DMS53 treated with DMSO at 0.1 percent for 48 hours (cell line): ENCODE results near the gene UQCRC1.

Source experiments
- DNase-seq: peaks from one replicate; lab custom pipeline; 2025; ENCODE audit not compliant: unreplicated experiment; lab: John Stamatoyannopoulos, UW

The UQCRC1 gene

DNA sequence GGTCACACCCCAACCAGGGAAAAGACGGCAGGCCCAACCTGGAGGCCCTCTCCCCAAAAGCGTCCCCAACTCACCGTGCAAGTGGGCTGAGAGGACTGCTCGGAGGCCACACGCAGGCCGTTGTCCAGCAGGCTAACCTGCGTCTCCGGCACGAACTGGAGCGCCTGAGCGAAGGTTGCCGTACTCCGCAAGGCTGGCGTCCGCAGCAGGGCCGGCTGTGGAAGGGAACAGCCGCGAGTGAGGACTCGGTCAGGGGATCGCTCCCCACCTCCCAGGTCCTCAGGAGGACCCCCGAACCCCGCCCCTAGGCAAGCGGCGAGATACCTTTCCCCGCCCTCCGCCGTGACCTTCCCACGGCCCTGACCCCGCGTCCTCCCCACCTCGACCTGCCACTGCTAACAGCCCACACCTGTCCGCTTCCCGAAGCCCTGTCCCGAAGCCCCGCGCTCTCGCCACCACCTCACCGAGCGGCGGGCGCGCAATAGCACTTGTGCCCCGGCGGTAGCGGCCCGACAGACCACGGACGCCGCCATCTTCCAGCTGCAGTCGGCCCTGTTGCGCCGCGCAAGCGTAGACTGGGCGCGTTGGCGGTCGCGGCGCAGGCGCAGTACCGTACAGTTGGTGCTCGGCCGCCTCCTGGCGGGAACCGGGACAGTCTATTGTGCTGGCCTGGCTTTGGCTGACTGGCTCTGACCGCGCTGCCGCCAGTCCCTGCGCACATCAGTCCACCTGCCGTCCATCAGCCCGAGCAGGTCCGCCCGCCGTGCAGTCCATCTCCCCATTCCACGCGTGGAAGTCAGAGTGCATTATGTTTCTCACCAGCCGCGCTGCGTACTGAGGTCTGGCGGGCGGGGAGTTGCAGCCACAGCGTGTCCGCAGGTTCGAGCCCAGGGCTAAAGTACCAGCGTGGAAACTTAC is at the start of gene UQCRC1:
Gene UQCRC1 (minus strand): TSS at position 559 of the 918 bp plus-strand sequence. CDS start 26 bp downstream, at position 533.
- peak; percentile 34 for DNase-seq

DNA sequence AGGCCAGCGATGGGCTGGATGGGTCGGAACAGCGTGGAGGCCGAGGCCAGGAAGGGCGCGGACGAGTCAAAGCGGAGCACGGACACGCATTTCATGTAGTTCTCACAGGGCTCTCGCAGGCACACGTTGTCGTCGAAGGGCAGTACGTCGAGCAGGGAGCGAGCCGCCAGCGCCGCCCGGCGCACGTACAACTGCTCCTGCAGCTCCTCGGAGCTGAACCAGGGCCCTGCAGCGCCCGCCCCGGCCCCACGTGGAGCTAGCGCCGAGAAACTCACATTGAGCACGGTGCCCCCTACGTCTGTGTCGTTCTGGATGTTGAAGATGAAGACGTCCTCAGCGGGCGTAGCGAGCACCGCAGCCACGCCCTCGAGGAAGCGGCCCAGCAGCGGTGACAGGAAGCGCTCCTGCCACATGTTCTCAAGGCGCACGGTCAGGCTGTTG is 47.4 kb upstream of the UQCRC1 start:
- no peak for DNase-seq

DNA sequence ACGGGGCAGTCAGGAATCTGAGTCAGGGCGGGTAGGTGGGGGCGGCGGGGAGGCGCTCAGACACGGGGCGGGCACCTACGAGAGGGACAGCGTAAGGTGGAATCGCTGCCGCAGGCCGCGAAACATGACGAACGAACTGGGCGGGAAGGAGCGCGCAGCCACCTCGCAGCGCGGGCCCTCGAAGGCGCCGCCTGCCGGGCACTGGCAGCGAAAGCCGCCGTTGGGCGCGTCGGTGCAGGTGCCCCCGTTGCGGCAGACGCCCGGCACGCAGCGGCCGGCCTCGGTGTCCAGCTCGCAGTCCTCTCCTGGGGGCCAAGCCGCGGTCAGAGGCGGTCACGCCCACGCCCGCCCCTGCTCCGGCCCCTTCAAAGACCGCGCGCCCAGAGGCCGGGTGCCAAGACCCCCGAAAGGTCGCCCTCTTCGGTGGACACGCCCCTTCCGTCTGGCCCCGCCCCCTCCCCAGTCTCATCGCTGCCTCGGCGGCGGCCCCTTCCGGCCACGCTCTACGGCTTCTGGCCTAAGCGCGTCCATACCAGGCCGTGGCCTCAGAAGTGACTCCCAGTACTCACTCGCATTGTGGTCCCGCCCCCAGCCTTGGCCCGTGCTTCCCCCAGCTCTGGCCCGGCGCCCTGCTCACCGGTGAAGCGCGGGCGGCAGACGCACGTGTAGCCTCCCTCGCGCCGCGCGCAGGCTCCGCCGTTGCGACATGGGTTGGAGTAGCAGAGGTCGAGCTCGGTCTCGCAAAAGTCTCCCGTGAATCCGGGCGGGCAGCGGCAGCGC is 46.8 kb upstream of the UQCRC1 start:
- no peak for DNase-seq

DNA sequence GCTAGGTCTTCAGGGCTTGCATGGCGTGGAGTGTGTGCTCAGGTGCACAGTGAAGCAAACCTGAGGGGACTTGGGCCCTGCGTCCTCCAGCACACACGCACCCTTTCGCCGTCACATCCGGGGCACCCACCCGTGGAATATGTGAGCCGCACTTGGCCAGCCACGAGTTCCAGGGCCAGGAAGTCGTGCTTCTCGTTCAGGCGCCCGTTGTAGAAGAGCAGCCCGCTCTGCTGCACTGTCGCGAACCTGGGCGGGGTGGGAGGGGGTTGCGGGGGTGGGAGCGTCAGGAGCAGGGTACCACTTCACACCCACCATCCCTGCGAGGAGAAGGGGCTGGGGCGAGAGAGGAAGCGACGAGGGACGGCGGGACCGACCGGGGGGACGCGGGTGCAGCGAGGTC is 46.2 kb upstream of the UQCRC1 start:
- DNase-seq, result no peak

DNA sequence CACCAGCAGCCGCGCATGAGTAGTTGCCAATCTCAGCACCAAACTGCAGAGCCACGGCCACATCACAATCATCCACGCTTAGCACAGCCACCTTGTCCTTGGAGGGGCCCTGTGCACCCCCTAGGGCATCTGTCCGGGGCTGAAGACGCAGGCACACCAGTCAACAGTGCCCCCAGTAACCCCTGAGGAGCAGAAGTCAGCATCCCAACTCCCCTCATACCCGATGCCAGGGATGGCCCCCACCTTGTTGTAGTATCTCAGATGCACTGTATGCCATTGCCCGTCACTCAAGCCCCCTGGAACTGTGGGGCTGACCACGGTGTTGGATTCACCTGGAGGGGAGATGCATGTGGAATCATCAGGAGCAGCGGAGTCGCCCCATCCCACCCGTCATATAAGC is 45.6 kb upstream of the UQCRC1 start:
- no peak for DNase-seq

DNA sequence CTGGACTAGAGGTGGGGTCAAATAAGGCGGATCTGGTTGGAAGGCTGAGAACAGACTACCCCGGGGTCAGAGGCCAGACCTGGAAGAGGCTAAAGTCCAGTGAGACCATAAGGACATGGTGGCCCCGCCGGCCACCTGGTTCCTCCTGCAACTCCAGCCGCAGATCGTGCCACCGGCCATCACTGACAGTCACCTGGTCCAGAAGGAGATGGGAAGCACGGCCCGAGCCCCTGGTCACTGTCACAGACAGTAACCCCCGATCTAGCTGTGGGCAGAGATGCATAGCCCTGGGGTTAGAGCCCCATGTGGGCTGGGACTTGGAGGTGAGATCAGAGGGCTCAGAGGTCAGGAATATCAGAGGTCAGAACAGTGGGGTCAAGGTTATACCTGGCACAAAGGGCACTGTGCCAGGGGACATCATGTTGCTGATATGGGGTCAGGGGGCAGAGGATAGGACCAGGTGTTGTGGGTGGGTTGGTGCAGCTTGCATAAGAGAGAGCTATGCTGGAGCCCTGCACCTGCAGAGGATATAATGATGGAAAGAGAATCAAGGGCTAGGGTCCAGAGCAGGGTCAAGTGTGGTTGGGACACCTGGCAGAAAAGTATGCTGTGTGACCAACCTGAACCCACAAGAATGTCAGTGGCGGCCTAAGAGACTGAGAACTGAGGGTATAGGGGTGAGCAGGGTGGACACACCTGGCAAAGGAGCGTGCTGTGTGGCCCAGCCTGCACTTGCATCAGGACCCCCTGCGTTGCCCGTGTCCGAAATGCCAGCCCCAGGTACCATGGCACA is 43.7 kb upstream of the UQCRC1 start:
- no peak for DNase-seq

DNA sequence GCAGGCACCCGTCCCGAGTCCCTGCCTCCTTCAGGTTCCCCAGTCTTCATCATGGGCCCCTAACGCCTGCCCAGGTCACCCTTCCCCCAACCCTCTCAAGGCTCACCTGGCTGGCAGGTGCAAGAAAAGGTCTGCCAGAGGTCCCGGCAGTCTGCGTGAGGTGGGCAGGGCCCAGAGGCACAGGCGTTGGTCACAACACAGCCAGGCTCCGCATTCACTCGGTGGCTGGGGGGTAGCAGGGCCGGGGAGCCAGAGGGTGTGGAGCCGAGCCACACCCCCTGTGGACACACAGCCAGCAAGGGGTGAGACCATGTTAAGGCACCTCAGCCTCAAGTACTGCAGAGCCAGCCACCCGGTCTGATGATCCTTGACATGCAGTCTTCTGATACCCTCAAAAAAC is 42.3 kb upstream of the UQCRC1 start:
- DNase-seq, result no peak

DNA sequence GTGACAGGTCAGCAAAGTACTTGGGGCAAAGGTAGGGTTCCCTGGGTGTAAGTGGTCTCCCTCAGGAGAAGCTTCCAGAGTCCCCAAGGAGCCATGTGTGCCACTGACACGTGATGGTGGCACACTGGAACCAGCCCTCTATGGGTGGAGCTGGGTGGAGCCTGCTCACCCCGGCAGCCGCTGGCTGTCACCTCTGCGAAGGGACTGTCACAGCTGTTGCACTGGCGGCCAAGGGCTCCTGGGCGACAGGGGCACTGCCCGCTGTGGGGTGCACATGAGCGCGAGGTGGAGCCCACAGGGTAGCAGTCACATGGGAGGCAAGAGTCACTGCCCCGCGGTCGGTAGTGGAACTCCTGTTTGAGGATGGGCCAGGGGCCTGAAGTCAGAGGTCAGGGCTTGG is 41.3 kb upstream of the UQCRC1 start:
- DNase-seq, result no peak

DNA sequence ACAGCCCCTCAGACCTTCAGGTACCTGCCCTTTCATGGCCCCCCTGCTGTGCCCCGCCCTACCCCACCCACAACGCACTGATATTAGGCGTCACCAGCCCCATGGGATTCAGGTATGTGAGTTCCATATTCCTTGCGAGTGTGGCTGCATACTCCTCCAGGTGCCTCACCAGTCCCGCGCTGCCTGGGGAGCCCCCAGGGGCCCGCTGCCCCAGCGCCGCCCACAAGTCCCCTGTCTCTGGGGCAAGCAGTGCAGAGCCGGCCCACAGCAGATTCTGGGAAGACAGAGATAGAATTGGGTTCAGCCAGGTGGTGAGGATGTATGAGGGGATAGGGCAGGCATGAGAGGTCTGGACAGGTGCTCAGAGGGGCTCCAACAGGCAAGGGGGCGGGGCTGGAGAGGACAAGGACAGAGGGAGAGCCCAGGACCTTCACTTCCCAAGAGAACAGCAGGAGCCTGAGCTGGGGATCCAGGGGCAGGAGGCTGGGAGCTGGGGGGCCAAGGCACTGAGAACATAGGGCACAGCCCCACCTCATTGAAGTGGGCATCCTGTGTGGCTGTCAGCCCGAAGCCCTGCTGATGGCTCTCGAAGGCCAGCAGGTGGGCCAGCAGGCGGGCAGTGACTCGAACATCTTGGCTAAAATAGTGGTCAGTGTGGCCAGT is 38.9 kb upstream of the UQCRC1 start:
- no peak for DNase-seq

DNA sequence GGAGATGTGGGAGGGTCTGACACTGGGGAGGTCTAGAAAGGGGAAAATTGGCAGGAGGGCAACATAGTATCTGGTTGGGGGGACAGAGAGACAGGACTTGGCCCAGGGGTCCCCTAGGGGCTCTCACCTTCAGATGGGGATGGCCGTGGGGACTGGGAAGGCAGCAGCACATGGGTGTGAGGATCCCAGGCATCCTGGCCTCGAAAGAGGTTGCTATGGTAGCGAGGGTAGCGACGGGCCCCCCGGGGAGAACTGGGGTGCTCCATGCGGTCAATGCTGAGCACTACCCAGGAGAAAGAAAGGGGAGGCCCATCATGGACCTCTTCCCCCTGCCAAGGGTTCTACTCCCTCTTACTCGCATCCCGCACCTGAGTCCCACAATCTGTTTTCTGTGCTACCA is 38.3 kb upstream of the UQCRC1 start:
- DNase-seq, result no peak

DNA sequence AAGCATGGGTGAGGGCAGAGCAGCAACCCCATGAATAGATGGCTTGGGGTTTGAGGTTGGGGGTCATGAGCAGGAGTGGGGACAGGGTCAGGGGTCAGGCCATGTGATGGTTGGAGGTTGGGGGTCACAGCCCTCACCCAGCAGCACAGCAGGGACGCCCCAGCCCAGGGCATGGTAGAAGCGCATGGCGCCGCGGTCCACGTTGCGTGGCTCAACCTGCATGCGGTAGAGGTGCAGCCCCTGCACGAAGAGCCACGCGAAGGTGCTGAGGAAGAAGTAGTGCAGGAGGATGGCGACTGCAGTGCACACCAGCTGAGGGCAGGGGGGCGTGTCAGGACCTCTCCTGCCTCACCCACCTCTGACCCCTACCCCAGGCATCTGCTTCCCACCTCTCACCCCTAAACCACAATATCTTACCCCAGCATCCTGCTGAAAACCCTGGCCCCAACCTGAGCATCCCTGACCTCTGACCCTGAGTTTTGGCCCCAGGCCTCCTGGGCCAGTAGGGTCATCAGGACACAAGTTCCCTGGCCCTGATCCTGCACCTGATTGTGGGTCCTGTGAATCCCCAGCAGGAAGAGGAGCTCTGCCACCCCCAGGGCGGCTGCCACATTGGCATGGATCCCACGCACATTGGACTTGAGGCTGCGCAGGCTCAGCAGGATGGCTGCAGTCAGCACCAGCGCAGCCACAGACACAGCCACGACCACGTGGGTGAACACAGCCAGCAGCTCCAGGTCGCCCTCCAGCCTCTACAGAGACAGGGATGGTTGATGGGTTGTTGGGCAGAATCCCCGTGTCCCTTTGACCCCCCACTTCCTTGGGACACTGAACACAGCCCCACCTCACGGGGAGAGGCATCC is 35.7 kb upstream of the UQCRC1 start:
- no peak for DNase-seq

DNA sequence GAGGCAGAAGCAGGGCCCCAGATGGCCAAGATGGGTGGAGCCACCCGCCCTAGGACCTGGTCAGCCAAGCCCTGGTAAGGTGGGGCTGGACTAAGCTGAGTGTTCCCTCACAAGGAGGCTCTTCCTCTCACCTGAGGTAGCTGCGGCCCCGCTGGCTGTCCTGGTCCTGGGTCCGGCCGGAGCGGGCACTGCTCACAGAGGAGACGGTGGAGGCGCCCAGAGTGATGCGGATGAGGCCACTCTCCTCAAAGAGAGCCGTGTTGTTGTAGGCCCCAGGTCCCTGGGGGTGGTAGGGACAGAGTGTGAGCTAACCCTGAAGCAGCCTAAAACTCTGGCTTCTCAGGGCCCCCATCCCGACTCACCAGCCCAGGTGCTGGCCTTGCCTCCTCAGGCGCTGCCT is 33.2 kb upstream of the UQCRC1 start:
- no peak for DNase-seq

DNA sequence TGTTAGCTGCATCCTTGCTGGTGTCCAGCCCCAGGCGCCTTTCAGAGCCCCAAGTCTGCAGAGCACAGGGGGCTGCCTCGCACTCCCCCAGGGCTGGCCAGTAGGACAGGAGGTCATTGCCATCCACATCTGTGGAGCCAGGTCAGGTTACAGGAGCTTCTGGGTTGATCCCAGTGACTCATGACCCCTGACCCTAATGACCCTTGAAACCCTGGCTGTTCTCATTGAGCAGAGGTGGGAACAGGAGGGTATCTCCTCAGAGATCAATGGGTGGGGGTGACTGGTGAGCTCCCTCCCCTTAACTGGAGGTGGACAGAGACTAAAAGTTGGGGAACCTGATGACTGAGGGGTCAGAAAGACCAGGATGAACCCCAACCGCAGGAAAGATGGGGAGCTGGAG is 31.9 kb upstream of the UQCRC1 start:
- no peak for DNase-seq

DNA sequence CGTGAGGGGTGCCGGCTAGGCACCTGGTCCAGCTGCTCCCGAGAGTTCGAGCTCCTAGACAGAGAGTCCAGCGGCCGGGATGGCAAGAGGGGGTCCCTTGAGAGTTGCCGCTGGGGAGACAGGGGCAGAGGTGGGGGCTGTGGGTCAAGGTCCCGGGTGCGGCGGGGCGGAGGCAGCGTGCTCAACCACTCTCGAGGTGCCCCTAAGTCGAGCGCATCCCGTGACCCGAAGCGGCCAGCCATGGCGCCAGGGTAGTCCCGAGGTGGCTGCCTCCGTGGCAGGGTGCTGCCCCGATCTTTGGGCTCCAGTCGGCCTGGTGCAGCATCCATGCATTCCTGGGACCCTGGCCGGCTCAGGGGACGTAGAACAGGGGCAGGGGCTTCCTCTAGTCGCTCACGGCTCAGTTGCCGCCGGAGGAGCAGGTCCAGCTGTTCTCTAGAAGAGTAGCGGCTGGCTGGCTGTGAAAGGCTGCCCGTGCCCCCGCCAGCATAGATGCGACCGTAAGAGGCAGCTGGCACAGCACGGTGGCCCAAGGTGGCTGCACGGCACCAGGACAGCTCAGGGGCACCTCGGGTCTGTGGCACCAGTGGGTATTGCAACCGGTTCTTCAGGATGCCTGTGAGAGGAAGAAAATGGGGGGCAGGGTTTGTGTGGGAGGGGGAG is 30.6 kb upstream of the UQCRC1 start:
- DNase-seq, result no peak

DNA sequence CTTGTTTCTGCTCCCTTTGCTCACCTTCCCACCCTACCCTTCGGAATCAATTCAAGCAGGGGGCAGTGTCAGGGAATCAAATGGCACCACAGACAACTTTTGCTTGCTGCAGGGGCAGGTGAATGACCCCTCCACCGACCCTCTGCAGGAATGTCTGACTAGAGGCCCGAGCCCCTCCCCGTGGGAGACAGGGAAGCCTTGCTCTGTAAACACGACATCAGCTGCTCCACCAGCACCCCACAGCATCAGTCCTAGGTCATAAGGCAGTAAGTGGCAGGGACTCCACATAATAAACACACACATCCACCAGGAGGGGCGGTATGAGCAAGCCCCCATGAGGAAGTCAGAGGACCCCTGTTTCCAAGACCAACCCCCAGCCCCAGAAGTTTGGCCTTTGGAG is 27.9 kb upstream of the UQCRC1 start:
- DNase-seq, result no peak

DNA sequence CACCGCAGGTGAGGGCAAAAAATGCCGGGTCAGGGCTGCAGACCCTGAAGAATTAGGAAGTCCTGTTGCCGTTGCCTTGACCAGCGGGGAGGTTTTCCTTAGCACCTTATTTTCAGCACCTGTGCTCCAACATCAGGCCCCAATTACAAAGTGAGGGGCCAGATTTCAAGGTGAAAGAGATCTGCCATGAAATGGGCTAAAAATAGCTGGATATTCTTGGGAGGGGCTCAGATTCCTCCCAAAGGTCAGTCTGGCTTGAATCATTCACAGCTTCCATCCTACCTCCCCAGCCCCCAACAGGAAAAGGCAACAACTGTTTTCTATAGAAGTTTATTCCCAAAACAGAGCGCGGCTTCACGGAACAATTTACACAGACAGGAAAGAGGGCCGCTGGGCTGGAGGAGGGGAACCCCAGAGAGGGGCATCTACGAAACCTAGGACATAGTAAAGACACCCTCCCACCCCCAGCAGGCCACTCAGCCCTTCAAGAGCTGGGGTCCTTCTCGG is 26.8 kb upstream of the UQCRC1 start:
- DNase-seq, result no peak

DNA sequence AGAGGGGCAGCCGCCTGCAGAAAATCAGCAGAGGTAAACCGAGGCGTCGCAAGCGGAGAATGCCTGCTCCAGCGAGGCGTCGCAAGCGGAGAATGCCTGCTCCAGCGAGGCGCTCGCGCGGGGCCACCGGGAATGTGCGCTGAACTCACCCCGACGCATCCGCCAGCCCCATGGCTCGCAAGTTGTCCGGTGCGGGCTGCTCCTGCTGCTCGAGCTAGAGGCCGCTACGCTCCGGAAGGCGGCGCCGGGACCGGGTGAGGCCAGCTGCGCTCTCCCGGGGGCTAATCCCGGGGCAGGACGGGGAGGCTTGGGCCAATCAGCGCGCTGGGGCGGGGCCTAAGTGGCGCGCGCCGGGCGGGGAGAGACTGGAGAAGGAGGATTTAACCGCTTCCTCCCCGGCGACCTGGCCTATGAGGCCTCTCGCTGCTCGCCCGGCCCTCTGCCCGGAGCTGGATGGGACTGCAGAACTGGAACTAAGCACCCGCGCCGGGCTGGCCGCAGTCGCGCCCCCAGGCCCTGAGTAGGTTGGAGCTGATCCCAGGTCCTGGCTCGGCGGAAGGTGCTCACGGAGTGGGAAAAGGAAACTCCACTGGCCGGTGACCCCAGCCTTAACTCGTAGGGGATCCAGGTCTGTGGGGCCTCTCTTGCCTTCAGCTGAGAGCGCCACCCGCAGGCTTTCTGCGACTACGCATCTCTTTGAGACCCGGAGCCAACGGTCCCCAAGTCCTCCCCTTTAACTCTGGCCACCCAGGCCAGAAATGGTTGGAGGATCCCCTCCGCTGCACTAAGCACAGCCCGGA is 26.0 kb upstream of the UQCRC1 start, which contains the start of gene SLC26A6:
Gene SLC26A6 (minus strand): TSS at position 240 of the 800 bp plus-strand sequence. CDS start 68 bp downstream, at position 172.
- DNase-seq, result peak; percentile 63

DNA sequence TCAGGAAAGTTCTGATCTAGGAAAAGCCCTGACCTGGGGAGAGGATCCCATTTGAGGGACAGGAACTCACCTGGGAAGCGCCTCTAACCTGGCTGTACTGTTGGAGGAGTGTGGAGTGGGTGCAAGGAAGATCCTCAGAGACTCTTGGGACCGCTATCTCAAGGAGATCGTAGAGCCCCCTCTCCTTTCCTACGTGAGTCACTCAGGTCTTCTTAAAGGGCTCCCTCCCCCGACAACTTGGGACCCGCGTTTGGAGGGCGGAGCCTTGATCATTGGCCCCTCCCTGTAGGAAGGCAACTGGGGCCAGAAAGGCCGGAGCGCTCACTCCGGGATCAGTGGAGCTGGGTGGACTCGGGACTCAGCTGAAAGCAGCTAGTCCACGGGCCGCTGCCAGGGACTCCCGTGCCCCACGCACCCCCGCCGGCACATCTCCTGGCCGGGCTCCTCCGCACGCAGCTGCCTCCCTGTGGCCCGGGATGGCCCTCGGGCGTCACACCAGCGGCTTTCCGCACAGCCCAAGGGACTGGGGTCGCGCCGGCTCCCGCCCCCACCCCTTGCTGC is 25.3 kb upstream of the UQCRC1 start:
- no peak for DNase-seq
